PC-9 (cell line): Measurements from ENCODE around the gene ZNF549.

Experiments
- EZH2 ChIP-seq: fragments of 200-600 bp; sonication (generic); IDR thresholded peaks from 2 replicates; pipeline ENCODE4 v1.8.0; 2017; ENCODE audit warnings: antibody characterized with exemption, low read depth
- TF ChIP-seq, protein P1 (sequence below): fragments of 200-600 bp; sonication (generic); conservative IDR thresholded peaks from 2 replicates; pipeline ENCODE4 v1.6.1; 2017; ENCODE audit warnings: mixed run types, antibody characterized with exemption, mild to moderate bottlenecking, moderate library complexity

DNA sequence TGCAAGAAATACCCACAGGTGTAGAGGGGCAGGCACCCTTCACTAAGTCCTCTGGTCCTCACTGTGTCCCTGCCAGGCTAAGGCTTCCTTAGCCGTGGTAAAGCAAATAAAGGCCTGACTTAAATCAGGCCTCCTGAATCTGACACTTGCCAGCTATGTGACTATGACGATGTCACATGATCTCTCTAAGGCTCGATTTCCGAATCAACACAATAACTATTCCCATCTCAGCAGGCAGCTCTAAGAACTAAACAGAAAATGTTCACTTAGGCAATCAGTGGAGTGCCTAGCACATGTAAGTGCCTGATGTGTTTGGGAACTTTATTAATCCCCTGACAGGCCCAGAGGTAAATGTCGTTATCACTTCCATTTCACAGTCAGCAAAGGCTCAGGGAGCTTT lies 30.5 kb downstream of the ZNF549 start:
- TF ChIP-seq, protein P1, sequence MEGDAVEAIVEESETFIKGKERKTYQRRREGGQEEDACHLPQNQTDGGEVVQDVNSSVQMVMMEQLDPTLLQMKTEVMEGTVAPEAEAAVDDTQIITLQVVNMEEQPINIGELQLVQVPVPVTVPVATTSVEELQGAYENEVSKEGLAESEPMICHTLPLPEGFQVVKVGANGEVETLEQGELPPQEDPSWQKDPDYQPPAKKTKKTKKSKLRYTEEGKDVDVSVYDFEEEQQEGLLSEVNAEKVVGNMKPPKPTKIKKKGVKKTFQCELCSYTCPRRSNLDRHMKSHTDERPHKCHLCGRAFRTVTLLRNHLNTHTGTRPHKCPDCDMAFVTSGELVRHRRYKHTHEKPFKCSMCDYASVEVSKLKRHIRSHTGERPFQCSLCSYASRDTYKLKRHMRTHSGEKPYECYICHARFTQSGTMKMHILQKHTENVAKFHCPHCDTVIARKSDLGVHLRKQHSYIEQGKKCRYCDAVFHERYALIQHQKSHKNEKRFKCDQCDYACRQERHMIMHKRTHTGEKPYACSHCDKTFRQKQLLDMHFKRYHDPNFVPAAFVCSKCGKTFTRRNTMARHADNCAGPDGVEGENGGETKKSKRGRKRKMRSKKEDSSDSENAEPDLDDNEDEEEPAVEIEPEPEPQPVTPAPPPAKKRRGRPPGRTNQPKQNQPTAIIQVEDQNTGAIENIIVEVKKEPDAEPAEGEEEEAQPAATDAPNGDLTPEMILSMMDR, result no peak
- no peak for TF ChIP-seq EZH2
